ENCODE measurements around the gene TMEM232. TPM values are rescaled to one million over a fixed set of nuclear protein-coding genes. Genes with fewer than 3 reads are reported as not detected.

TMEM232 gene
- total and polyA plus RNA-seq, 2 donors (not counting 3 experiments of a cell fraction or from before 2014, with no cell fraction given), result 0.17 to 0.38 TPM

DNA sequence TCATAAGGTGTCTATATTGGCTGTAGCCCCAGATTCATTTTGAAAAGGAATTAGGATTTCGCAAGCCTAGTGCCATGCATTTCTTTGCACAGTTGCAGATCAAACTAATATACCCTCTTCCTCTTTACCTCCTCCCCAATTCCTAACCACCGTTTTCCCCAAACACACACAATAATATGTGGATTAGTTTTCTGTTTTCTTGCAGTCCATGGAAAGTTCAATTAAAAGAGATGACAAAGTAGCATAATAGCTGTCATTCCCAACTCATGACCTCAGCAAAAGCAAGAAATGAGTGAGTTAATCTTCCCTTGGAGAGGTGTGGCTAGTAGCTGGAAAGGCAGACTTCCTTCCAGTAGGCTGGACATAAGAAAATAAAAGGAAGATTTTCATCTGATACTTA is 349.1 kb downstream of the TMEM232 start:
- H3K4me2 ChIP-seq (ENCODE audit: insufficient read depth, low read length), result no peak overlapping the region
- H3K79me2 ChIP-seq (ENCODE audit: control insufficient read depth, insufficient read depth, low read length), result no peaks in the 10 kb centered on the region
- H3K9me3 ChIP-seq (replicated peaks; ENCODE audit: control insufficient read depth, insufficient read depth, low read length), result no peaks in the 10 kb centered on the region
- ChIA-PET CTCF (no interaction called here), POLR2A (no interaction called here)
- intact Hi-C loops (cut with micrococcal nuclease), result no loop called here
- no peaks in the 10 kb centered on the region for H4K20me1 ChIP-seq (replicated peaks; ENCODE audit: control insufficient read depth, extremely low read depth, insufficient read depth, low read length)
- no peak overlapping the region for H2AFZ ChIP-seq (ENCODE audit: low read depth, low read length)
- no peak for TF ChIP-seq POLR2A (IDR thresholded peaks at IDR 0.05; ENCODE audit: low read depth, low read length)
- TF ChIP-seq POLR2AphosphoS5 (IDR thresholded peaks at IDR 0.05; ENCODE audit: insufficient read depth, low read depth, low read length), result no peak
- TF ChIP-seq FOS (IDR thresholded peaks at IDR 0.05; ENCODE audit: borderline replicate concordance, insufficient read depth, low read length), result no peak
- TF ChIP-seq GATA2 (IDR thresholded peaks at IDR 0.05; ENCODE audit: insufficient read depth, insufficient read length, low read depth, low read length), result no peak
- no peak for TF ChIP-seq EZH2 (IDR thresholded peaks at IDR 0.05; ENCODE audit: borderline replicate concordance, low read depth, low read length, severe bottlenecking)
- TF ChIP-seq MYC (IDR thresholded peaks at IDR 0.05; ENCODE audit: low read depth, low read length), result no peak
- no peak for TF ChIP-seq JUN (IDR thresholded peaks at IDR 0.05; ENCODE audit: borderline replicate concordance, insufficient read depth, insufficient read length, low read depth)
- TF ChIP-seq, protein P1, sequence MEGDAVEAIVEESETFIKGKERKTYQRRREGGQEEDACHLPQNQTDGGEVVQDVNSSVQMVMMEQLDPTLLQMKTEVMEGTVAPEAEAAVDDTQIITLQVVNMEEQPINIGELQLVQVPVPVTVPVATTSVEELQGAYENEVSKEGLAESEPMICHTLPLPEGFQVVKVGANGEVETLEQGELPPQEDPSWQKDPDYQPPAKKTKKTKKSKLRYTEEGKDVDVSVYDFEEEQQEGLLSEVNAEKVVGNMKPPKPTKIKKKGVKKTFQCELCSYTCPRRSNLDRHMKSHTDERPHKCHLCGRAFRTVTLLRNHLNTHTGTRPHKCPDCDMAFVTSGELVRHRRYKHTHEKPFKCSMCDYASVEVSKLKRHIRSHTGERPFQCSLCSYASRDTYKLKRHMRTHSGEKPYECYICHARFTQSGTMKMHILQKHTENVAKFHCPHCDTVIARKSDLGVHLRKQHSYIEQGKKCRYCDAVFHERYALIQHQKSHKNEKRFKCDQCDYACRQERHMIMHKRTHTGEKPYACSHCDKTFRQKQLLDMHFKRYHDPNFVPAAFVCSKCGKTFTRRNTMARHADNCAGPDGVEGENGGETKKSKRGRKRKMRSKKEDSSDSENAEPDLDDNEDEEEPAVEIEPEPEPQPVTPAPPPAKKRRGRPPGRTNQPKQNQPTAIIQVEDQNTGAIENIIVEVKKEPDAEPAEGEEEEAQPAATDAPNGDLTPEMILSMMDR (IDR thresholded peaks at IDR 0.05; ENCODE audit: extremely low read depth in 1 of 2, insufficient read depth in 1 of 2, low read depth in 1 of 2, low read length in 2 of 2), result no peak
- TF ChIP-seq, protein P2, sequence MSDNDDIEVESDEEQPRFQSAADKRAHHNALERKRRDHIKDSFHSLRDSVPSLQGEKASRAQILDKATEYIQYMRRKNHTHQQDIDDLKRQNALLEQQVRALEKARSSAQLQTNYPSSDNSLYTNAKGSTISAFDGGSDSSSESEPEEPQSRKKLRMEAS (IDR thresholded peaks at IDR 0.05; ENCODE audit: insufficient read depth, insufficient read length), result no peak
- no TSS peak for BruUV-seq (replicated peaks)
- FAIRE-seq (no peak), DNase-seq (ENCODE audit: low read depth, low spot score) (no peak)
- dilution Hi-C loops (cut with MboI; ENCODE audit: extremely low pct_ligation_motif_present, low sequenced_read_pairs), result no loop called here
- no peaks in the 10 kb centered on the region for H3K4me1 ChIP-seq (ENCODE audit: control insufficient read depth, extremely low read depth, insufficient read depth, low read length)
- H3K9me1 ChIP-seq (replicated peaks; ENCODE audit: control insufficient read depth, extremely low read depth, insufficient read depth, low read length), result no peaks in the 10 kb centered on the region
- H3K9ac ChIP-seq (replicated peaks; ENCODE audit: extremely low read depth, insufficient read depth, low read length), result no peak overlapping the region
- H3K4me3 ChIP-seq (replicated peaks in 1 of 3; ENCODE audit: insufficient read depth in 1 of 3, low read depth in 1 of 3, low read length in 3 of 3), result no peak overlapping the region
- no peaks in the 10 kb centered on the region for H3K36me3 ChIP-seq (ENCODE audit: control insufficient read depth in 2 of 2, extremely low read depth in 1 of 2, insufficient read depth in 2 of 2, low read length in 2 of 2)
- H3K27ac ChIP-seq (ENCODE audit: insufficient read depth, low read depth, low read length), result no peak overlapping the region
- no peaks in the 10 kb centered on the region for H3K27me3 ChIP-seq (ENCODE audit: control insufficient read depth in 2 of 2, insufficient read depth in 2 of 2, low read length in 2 of 2)
